A549 (cell line): ENCODE results near the gene PUS1. TPM values are rescaled to one million over a fixed set of nuclear protein-coding genes. Genes with fewer than 3 reads are reported as not detected.
"Not testable (repeated sequence)": the region's sequence is repeated elsewhere in the genome, so short reads cannot be mapped to it uniquely, and the experiment has no call there.

Experiments used
- ATAC-seq, 2 experiments: fragments of 200-7000 bp in 1 of 2; fragments of >200 bp in 1 of 2; cut with Nextera tagmentation in 1 of 2; cut with Tn5 transposase in 1 of 2; 3 replicates each; pipeline versions ENCODE4 v1.8.0 to v1.9.1; 2018 to 2020; ENCODE audit warnings: mild to moderate bottlenecking in 1 of 2, moderate library complexity in 1 of 2
- CTCF ChIA-PET: fragments of 300-600 bp; sonication (Branson Sonifier 250); formaldehyde crosslinking; extraction: SDS; loops from one replicate; lab custom pipeline; 2021; ENCODE audit warnings: antibody characterized with exemption, inconsistent platforms; lab: Yijun Ruan, JAX
- POLR2A ChIA-PET: fragments of 350-600 bp; formaldehyde crosslinking; extraction: SDS; loops from one replicate; lab custom pipeline; 2021; ENCODE audit warnings: antibody characterized with exemption, inconsistent platforms; lab: Yijun Ruan, JAX
- DNase-seq, 2 experiments: peaks; one replicate each; pipeline versions ENCODE4 v3.0.0 to v3.0.0-alpha.2; 2011 to 2016; ENCODE audit warnings: low read depth in 1 of 2, low spot score in 1 of 2
- FAIRE-seq: peaks from 2 replicates; lab custom pipeline; 2011; peaks lifted over from hg19 to GRCh38; lab: Jason Lieb, UNC
- H3K27ac ChIP-seq, 2 experiments: fragments of >200 bp; sonication (Bioruptor Twin); formaldehyde crosslinking; 3 replicates each; pipeline ENCODE4 v1.5.1; 2016 to 2017
- H3K4me1 ChIP-seq: fragments of >200 bp; sonication (Bioruptor Twin); formaldehyde crosslinking; 3 replicates; pipeline ENCODE4 v1.6.1; 2016
- H3K4me2 ChIP-seq: fragments of >200 bp; sonication (Bioruptor Twin); formaldehyde crosslinking; 3 replicates; pipeline ENCODE4 v1.6.1; 2016
- H3K4me3 ChIP-seq: fragments of >200 bp; sonication (Bioruptor Twin); formaldehyde crosslinking; 3 replicates; pipeline ENCODE4 v1.5.1; 2016
- H3K9me3 ChIP-seq: fragments of >200 bp; sonication (Bioruptor Twin); formaldehyde crosslinking; 3 replicates; pipeline ENCODE4 v1.6.1; 2016
- BHLHE40 ChIP-seq: IDR thresholded peaks from 2 replicates; pipeline ENCODE4 v1.6.1; 2012; ENCODE audit warnings: low read depth, low read length, inconsistent platforms
- CBX8 ChIP-seq: fragments of 200-600 bp; sonication (generic); IDR thresholded peaks from 2 replicates; pipeline ENCODE4 v1.6.1; 2016
- E2F6 ChIP-seq: IDR thresholded peaks from 2 replicates; pipeline ENCODE4 v1.6.1; 2012; ENCODE audit warnings: low read depth, borderline replicate concordance
- EHF ChIP-seq: fragments of 250-450 bp; sonication (Bioruptor Pico); IDR thresholded peaks from 2 replicates; pipeline ENCODE4 v1.5.0; 2020; ENCODE audit warnings: mild to moderate bottlenecking
- EP300 ChIP-seq, 2 experiments: fragments of >200 bp; sonication (Bioruptor Twin); formaldehyde crosslinking; IDR thresholded peaks; 2 replicates in 1 of 2; 3 replicates in 1 of 2; pipeline ENCODE4 v1.6.1; 2016 to 2017
- FOSB ChIP-seq: fragments of 250-450 bp; sonication (Bioruptor Pico); IDR thresholded peaks from 2 replicates; pipeline ENCODE4 v1.5.0; 2020; ENCODE audit warnings: mild to moderate bottlenecking, moderate library complexity
- FOSL2 ChIP-seq, 2 experiments: fragments of 450-650 bp in 1 of 2; fragments of >200 bp in 1 of 2; sonication (Bioruptor Twin) in 1 of 2; formaldehyde crosslinking; IDR thresholded peaks; 2 replicates each; pipeline versions ENCODE4 v1.5.0 to v1.6.1; 2016 to 2020; ENCODE audit warnings: mild to moderate bottlenecking in 1 of 2, moderate library complexity in 1 of 2
- GATA3 ChIP-seq: IDR thresholded peaks from 2 replicates; pipeline ENCODE4 v1.6.1; 2012; ENCODE audit warnings: borderline replicate concordance
- HDAC2 ChIP-seq: fragments of 200-600 bp; sonication (generic); IDR thresholded peaks from 2 replicates; pipeline ENCODE4 v1.6.1; 2016
- HMGXB4 ChIP-seq: fragments of 250-450 bp; sonication (Bioruptor Pico); IDR thresholded peaks from 2 replicates; pipeline ENCODE4 v1.5.0; 2021; ENCODE audit warnings: mild to moderate bottlenecking, moderate library complexity, borderline replicate concordance
- HOXB13 ChIP-seq: fragments of 250-450 bp; sonication (Bioruptor Pico); IDR thresholded peaks from 2 replicates; pipeline ENCODE4 v1.5.0; 2020; ENCODE audit warnings: low read depth, mild to moderate bottlenecking, moderate library complexity
- HOXB5 ChIP-seq: fragments of 250-450 bp; sonication (Bioruptor Pico); IDR thresholded peaks from 2 replicates; pipeline ENCODE4 v1.5.0; 2020; ENCODE audit warnings: mild to moderate bottlenecking, moderate library complexity
- JUN ChIP-seq, 2 experiments: fragments of >200 bp; sonication (Bioruptor Twin); formaldehyde crosslinking; IDR thresholded peaks; 2 replicates in 1 of 2; 3 replicates in 1 of 2; pipeline ENCODE4 v1.6.1; 2016 to 2017
- MAZ ChIP-seq: fragments of 150-350 bp; IDR thresholded peaks from 2 replicates; pipeline ENCODE4 v1.6.1; 2014; ENCODE audit warnings: antibody characterized with exemption, low read depth, low read length, borderline replicate concordance
- NPAS2 ChIP-seq: fragments of 250-450 bp; sonication (Bioruptor Pico); IDR thresholded peaks from 2 replicates; pipeline ENCODE4 v1.8.0; 2022; ENCODE audit warnings: mild to moderate bottlenecking, moderate library complexity, borderline replicate concordance
- POLR2A ChIP-seq: IDR thresholded peaks from 2 replicates; pipeline ENCODE4 v1.6.1; 2012; ENCODE audit warnings: mild to moderate bottlenecking, low read length
- RNF2 ChIP-seq: fragments of 200-600 bp; sonication (generic); IDR thresholded peaks from 2 replicates; pipeline ENCODE4 v1.6.1; 2016; ENCODE audit warnings: low read depth, mild to moderate bottlenecking, antibody characterized with exemption, moderate library complexity, borderline replicate concordance
- SMC3 ChIP-seq: fragments of >200 bp; sonication (Bioruptor Twin); formaldehyde crosslinking; IDR thresholded peaks from 3 replicates; pipeline ENCODE4 v1.6.1; 2018; ENCODE audit warnings: inconsistent platforms
- SREBF2 ChIP-seq: fragments of 450-650 bp; IDR thresholded peaks from 2 replicates; pipeline ENCODE4 v1.6.1; 2014; ENCODE audit warnings: mild to moderate bottlenecking, moderate library complexity
- TFCP2L1 ChIP-seq: fragments of 250-450 bp; sonication (Bioruptor Pico); IDR thresholded peaks from 2 replicates; pipeline ENCODE4 v1.5.0; 2021; ENCODE audit warnings: mild to moderate bottlenecking
- TP53 ChIP-seq: fragments of 250-450 bp; sonication (Bioruptor Pico); IDR thresholded peaks from 2 replicates; pipeline ENCODE4 v1.5.0; 2021; ENCODE audit warnings: mild to moderate bottlenecking, moderate library complexity
- ZSCAN20 ChIP-seq: fragments of 250-450 bp; sonication (Bioruptor Pico); IDR thresholded peaks from 2 replicates; pipeline ENCODE4 v1.8.0; 2022; ENCODE audit warnings: mild to moderate bottlenecking, moderate library complexity
- WGBS: methylation state at CpG from one replicate; pipeline ENCODE4 v1.1.6; 2017; ENCODE audit errors: missing lambda C conversion rate; 5-methylcytosine and 5-hydroxymethylcytosine counted together
- polyA plus RNA-seq, 4 experiments: library from polyadenylated mRNA; depleted of rRNA in 3 of 4; stranded (reverse); fragments of >200 nt; fragmentation: RNase III in 1 of 4; extraction: RNeasy Plus Mini Kit Qiagen cat#74134 plus additional on column Dnase treatment in 1 of 4; gene quantifications; 2 replicates in 3 of 4; 3 replicates in 1 of 4; pipeline ENCODE4 v1.2.3, GENCODE V29; 2011 to 2017
- TF ChIP-seq, protein P1 (sequence below): fragments of >200 bp; sonication (Bioruptor Twin); formaldehyde crosslinking; IDR thresholded peaks from 3 replicates; pipeline ENCODE4 v1.6.1; 2016

PUS1 gene
- polyA plus RNA-seq, 2 of the 4 experiments (the other 2 are of a cell fraction), result 51.1 to 62.8 TPM

GRCh38 chr12:131959116-131959515 lies 30.0 kb downstream of the PUS1 start:
- POLR2A ChIA-PET, result no interaction called here
- WGBS, result 86% methylated on average over 4 of the region's 4 CpGs

DNA sequence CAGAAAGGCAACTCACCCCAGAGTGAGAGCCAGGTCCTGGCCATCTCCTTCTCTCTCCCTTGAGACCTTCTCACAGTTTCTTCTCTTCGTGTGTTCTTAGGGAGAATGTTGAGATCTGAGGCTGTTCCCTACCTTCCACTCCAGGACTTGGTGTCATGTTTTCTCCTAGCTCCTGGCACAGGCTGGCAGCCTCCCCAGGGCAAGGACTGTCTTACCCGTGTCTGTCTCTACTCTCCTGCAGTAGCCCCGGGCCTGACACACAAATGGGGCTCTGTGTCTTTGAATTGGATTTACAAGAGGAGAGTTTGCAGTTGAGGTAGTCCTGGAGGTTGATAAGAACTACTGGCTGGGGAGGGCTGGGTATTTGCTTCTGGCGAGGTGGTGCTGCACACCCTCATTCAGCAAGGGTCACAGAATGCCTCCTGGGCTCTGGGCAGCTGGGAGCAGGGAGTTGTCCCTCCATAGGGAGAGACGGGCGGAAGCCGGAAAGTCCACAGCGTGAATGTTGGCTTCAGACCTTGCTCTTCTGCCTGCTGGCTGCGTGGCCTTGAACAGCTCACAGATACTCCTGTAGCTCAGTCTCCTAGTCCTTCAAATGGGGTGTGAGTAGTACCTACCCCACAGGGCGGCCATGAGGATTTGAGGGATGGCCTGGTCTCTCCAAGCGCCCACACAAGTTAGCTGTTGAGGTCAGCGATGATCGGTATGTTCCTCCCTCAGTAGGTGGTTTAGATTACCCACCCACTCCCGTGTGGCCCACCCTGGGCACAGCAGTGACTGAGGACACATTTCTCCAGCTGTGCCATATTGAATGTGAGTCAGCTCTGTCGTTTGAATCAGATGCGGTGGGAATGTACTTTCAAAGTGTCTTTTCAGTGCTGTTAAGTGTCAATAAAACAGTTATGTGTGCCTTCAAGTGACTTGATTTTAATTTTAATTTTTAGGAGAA lies 30.8 kb downstream of the PUS1 start:
- POLR2A ChIA-PET, result no interaction called here
- DNase-seq, result no peak
- TF ChIP-seq HDAC2 (no peak), RNF2 (no peak), MAZ (no peak), HOXB5 (CRISPR knock-in tag) (no peak), FOSL2 (IDR thresholded peaks at IDR 0.05) (no peak), FOSL2 (CRISPR knock-in tag; IDR thresholded peaks at IDR 0.05) (no peak), NPAS2 (no peak), EP300 (IDR thresholded peaks at IDR 0.05) (no peak), FOSB (CRISPR knock-in tag) (no peak), BHLHE40 (no peak), TP53 (CRISPR knock-in tag) (no peak), GATA3 (no peak), HOXB13 (CRISPR knock-in tag) (no peak), SREBF2 (no peak), JUN (IDR thresholded peaks at IDR 0.05) (no peak), E2F6 (no peak), EHF (no peak)
- TF ChIP-seq, all 56 proteins: peak for 0
- 93% methylated on average over 15 of the region's 16 CpGs for WGBS
- H3K9me3 ChIP-seq, result no peaks in the 10 kb centered on the region
- FAIRE-seq, result no peak
- H3K4me3 ChIP-seq, result no peak overlapping the region
- CTCF ChIA-PET, result interaction anchor here (0.9 to 1.8 kb wide), 4 partner anchors 8 to 109 kb away, joined by 3 to 7 read pairs (median 4); no protein-coding TSS in a partner anchor
- H3K4me1 ChIP-seq, result peaks cover 27% of the 10 kb centered on the region
- ATAC-seq, result 0 out of 6 replicates have a peak, but pooled peaks of 1 of the 2 experiments have one; percentile 6
- H3K4me2 ChIP-seq, result no peak overlapping the region
- no peak overlapping the region for H3K27ac ChIP-seq

More at GRCh38 chr12:131959116-131959515, 30.0 kb downstream of the PUS1 start:
- peaks cover 21% of the 10 kb centered on the region for H3K4me1 ChIP-seq
- H3K4me3 ChIP-seq, result no peak overlapping the region
- H3K27ac ChIP-seq, result no peak overlapping the region
- TF ChIP-seq, protein P1, sequence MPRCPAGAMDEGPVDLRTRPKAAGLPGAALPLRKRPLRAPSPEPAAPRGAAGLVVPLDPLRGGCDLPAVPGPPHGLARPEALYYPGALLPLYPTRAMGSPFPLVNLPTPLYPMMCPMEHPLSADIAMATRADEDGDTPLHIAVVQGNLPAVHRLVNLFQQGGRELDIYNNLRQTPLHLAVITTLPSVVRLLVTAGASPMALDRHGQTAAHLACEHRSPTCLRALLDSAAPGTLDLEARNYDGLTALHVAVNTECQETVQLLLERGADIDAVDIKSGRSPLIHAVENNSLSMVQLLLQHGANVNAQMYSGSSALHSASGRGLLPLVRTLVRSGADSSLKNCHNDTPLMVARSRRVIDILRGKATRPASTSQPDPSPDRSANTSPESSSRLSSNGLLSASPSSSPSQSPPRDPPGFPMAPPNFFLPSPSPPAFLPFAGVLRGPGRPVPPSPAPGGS, result no peak
- TF ChIP-seq TFCP2L1 (CRISPR knock-in tag) (no peak), BHLHE40 (no peak), CBX8 (no peak), ZSCAN20 (CRISPR knock-in tag) (no peak), POLR2A (0 out of 2 replicates have a peak, but pooled peaks have one; percentile 5), HMGXB4 (CRISPR knock-in tag) (no peak), FOSB (CRISPR knock-in tag) (no peak), SMC3 (no peak)
- FAIRE-seq (no peak), DNase-seq (no peak), ATAC-seq (peak in 1 of 2 experiments; percentile 11; a peak in 2 of 6 replicates)
- H3K9me3 ChIP-seq, result no peaks in the 10 kb centered on the region
- H3K4me2 ChIP-seq, result no peak overlapping the region
- CTCF ChIA-PET, result interaction anchor here (1.3 to 1.8 kb wide), 3 partner anchors 9 to 108 kb away, joined by 3 to 7 read pairs (median 4); no protein-coding TSS in a partner anchor

- DNase-seq, H3K4me3 ChIP-seq, POLR2A ChIA-PET, FAIRE-seq, H3K4me2 ChIP-seq, ATAC-seq, H3K27ac ChIP-seq, H3K9me3 ChIP-seq: not testable (repeated sequence)
- H3K4me1 ChIP-seq, result peaks cover 28% of the 10 kb centered on the region
- CTCF ChIA-PET, result interaction anchor here (0.9 to 1.8 kb wide), 3 partner anchors 14 to 110 kb away, joined by 3 to 7 read pairs (median 3); no protein-coding TSS in a partner anchor
- WGBS, result 93% methylated on average over 13 of the region's 30 CpGs
These were observed 31.7 kb downstream of the PUS1 start for GRCh38 chr12:131960590-131961325.

DNA sequence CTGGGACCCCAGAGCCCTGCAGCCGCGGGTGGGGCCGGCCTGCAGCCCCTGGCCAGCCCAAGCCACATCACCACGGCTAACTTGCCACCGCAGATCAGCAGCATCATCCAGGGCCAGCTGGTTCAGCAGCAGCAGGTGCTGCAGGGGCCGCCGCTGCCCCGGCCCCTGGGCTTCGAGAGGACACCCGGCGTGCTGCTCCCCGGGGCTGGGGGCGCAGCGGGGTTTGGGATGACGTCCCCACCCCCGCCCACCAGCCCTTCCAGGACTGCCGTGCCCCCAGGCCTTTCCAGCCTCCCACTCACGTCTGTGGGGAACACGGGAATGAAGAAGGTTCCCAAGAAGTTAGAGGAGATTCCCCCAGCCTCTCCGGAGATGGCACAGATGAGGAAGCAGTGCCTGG lies 32.3 kb downstream of the PUS1 start:
- CTCF ChIA-PET, result interaction anchor here (1.3 to 2.2 kb wide), 2 partner anchors 9 to 41 kb away, joined by 3 to 7 read pairs; no protein-coding TSS in a partner anchor
- POLR2A ChIA-PET, H3K27ac ChIP-seq, ATAC-seq, H3K4me2 ChIP-seq, H3K4me3 ChIP-seq, FAIRE-seq, DNase-seq, H3K9me3 ChIP-seq: not testable (repeated sequence)
- 88% methylated on average over 2 of the region's 20 CpGs for WGBS
- peaks cover 22% of the 10 kb centered on the region for H3K4me1 ChIP-seq
